Spleen (tissue), 11 donors: Measurements from ENCODE around the gene ABCA1. TPM values are rescaled to one million over a fixed set of nuclear protein-coding genes. Genes with fewer than 3 reads are reported as not detected.
"Not testable (repeated sequence)": the region's sequence is repeated elsewhere in the genome, so short reads cannot be mapped to it uniquely, and the experiment has no call there.

Source experiments
- DNase-seq: peaks from one replicate; pipeline ENCODE4 v3.0.0-alpha.2; 2020
- H3K27ac ChIP-seq, 8 donors: fragments of 200-600 bp; sonication (generic) in 7 of 8; 1 replicate in 4 of 8; 2 replicates in 4 of 8; pipeline versions ENCODE4 v1.5.0 to v1.8.0; 2016 to 2021; ENCODE audit warnings: inconsistent platforms in 4 of 8, mild to moderate bottlenecking in 4 of 8, moderate library complexity in 1 of 8
- H3K27me3 ChIP-seq, 7 donors: fragments of 200-600 bp; sonication (generic) in 6 of 7; replicated peaks in 1 of 7; 1 replicate in 4 of 7; 2 replicates in 3 of 7; pipeline versions ENCODE4 v1.5.0 to v1.8.0; 2016 to 2021; ENCODE audit warnings: inconsistent platforms in 3 of 7, mild to moderate bottlenecking in 1 of 7
- H3K36me3 ChIP-seq, 6 donors: fragments of 200-600 bp; sonication (generic) in 5 of 6; 1 replicate in 4 of 6; 2 replicates in 2 of 6; pipeline versions ENCODE4 v1.5.0 to v1.8.0; 2016 to 2021; ENCODE audit warnings: inconsistent platforms in 2 of 6
- H3K4me1 ChIP-seq, 6 donors: fragments of 200-600 bp; sonication (generic) in 5 of 6; 1 replicate in 3 of 6; 2 replicates in 3 of 6; pipeline versions ENCODE4 v1.5.0 to v1.8.0; 2016 to 2021; ENCODE audit warnings: inconsistent platforms in 3 of 6
- H3K4me3 ChIP-seq, 8 donors: fragments of 200-600 bp; sonication (generic) in 7 of 8; 1 replicate in 4 of 8; 2 replicates in 4 of 8; pipeline versions ENCODE4 v1.5.0 to v1.8.0; 2016 to 2021; ENCODE audit warnings: inconsistent platforms in 4 of 8, mild to moderate bottlenecking in 4 of 8, moderate library complexity in 2 of 8
- H3K9me3 ChIP-seq, 8 donors: fragments of 200-600 bp; sonication (generic) in 7 of 8; 1 replicate in 4 of 8; 2 replicates in 4 of 8; pipeline versions ENCODE4 v1.5.0 to v1.8.0; 2016 to 2021; ENCODE audit warnings: inconsistent platforms in 4 of 8
- POLR2A ChIP-seq, 3 donors: fragments of 450-650 bp; IDR thresholded peaks; one replicate each; pipeline ENCODE4 v1.5.1; 2017; ENCODE audit warnings: antibody characterized with exemption in 3 of 3, mild to moderate bottlenecking in 1 of 3
- POLR2AphosphoS5 ChIP-seq, 3 donors: sonication (generic); formaldehyde crosslinking; IDR thresholded peaks; one replicate each; pipeline ENCODE4 v1.5.1; 2017; ENCODE audit warnings: antibody characterized with exemption in 3 of 3
- WGBS, 5 donors: extraction: QIAGEN DNeasy Blood & Tissue Kit in 3 of 5; methylation state at CpG; one replicate each; pipeline versions ENCODE4 v1.1.5 to v1.1.7; 2013 to 2018; 5-methylcytosine and 5-hydroxymethylcytosine counted together
- intact Hi-C: fragments of 100-400 bp; cut with DNase I; formaldehyde crosslinking; loops from one replicate; pipeline ENCODE4 v1.15.0; 2023; ENCODE audit warnings: low total_unique reads
- polyA plus RNA-seq, 3 donors: library from polyadenylated mRNA; stranded (reverse); fragments of 200-250 nt; gene quantifications; one replicate each; pipeline ENCODE4 v1.2.1, GENCODE V29; 2013
- total RNA-seq, 7 donors: library from RNA; depleted of rRNA in 3 of 7; stranded (reverse); fragments of >200 nt in 3 of 7; fragmentation: NEBNext Ultra II Directional in 4 of 7; extraction: Animal tissue kit (Norgen Biotek cat#: 25700) in 4 of 7; gene quantifications; one replicate each; pipeline versions ENCODE4 v1.1.0 to v1.2.1, GENCODE V29; 2016 to 2021
- TF ChIP-seq, protein P1 (sequence below), 11 experiments: fragments of 200-600 bp in 7 of 11; fragments of 450-650 bp in 4 of 11; sonication (generic) in 4 of 11; IDR thresholded peaks in 8 of 11; conservative IDR thresholded peaks in 3 of 11; 1 replicate in 7 of 11; 2 replicates in 4 of 11; pipeline versions ENCODE4 v1.4.0 to v1.8.0; 2016 to 2021; ENCODE audit warnings: antibody characterized with exemption in 11 of 11, inconsistent platforms in 4 of 11, mild to moderate bottlenecking in 1 of 11
- donor health status: healthy with polysubstance abuse.
- donor health status: DM: no; HTN: no; CAD: no; lungs with moderate emphysema.
- donor health status: DM: no; HTN: no; CAD: no.
- donor health status: Bipolar disorder and iron deficiency.
- donor health status: healthy.
- donor health status: DM: no; HTN: no; CAD: no.
- donor health status: DM: yes; HTN: yes; CAD: no.

The ABCA1 gene
- total and polyA plus RNA-seq, 10 donors, result 4.5 to 78.4 (median 60.2) TPM

DNA sequence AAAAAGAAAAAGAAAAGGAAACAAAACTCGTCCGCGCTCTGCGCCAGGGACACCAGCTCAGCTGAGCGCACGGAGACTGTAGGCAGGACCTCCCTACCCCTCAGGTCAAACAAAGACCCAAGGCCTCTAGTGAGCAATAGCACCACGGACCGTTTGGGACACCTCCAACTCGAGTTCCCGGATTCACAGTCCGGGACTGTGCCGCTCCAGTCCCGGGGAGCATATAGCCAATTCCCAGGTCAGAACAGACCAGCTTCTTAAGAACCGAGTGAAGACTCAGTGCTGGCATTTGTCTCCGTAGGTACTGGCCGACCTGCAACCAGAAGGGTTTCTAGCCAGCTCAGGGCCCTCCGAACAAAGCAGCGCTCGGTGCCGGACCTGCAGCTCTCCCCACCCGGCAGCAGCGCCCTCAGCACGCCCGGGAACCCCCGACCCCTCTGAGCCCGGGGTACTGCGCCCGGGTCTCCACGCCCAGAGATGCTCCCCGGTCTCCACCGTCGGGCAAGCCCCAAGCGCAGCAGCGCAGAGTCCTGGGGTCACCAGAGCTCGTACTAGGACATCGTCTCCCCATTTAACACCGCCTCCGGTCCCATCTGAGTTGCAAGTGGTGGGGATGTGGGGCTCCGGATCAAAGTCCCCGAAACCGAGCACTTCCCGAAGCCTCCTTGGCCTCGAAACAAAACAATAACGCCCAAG lies 591 bp downstream of the ABCA1 start:
- intact Hi-C loops, result loop anchor here (10.0 kb wide), 3 partner anchors 63 to 317 kb away; partner anchors contain the start of gene SLC44A1
- TF ChIP-seq POLR2A (IDR thresholded peaks at IDR 0.05) (no peak), POLR2AphosphoS5 (IDR thresholded peaks at IDR 0.05) (no peak)
- TF ChIP-seq, protein P1, sequence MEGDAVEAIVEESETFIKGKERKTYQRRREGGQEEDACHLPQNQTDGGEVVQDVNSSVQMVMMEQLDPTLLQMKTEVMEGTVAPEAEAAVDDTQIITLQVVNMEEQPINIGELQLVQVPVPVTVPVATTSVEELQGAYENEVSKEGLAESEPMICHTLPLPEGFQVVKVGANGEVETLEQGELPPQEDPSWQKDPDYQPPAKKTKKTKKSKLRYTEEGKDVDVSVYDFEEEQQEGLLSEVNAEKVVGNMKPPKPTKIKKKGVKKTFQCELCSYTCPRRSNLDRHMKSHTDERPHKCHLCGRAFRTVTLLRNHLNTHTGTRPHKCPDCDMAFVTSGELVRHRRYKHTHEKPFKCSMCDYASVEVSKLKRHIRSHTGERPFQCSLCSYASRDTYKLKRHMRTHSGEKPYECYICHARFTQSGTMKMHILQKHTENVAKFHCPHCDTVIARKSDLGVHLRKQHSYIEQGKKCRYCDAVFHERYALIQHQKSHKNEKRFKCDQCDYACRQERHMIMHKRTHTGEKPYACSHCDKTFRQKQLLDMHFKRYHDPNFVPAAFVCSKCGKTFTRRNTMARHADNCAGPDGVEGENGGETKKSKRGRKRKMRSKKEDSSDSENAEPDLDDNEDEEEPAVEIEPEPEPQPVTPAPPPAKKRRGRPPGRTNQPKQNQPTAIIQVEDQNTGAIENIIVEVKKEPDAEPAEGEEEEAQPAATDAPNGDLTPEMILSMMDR (IDR thresholded peaks at IDR 0.05 in 8 of 11, conservative IDR thresholded peaks at IDR 0.05 in 3 of 11), result no peak
- 0 to 2% (median 1%) methylated on average over 30 to 44 of the region's 44 CpGs for WGBS, 5 donors
- Histone ChIP-seq H3K27ac (peak overlapping the region; percentile 54 to 90 (median 83)), H3K27me3 (peaks cover 0 to 18% (median 0%) of the 10 kb centered on the region in 7 donors), H3K4me3 (peak overlapping the region; percentile 55 to 87 (median 74)), H3K4me1 (peaks cover 4 to 70% (median 50%) of the 10 kb centered on the region in 6 donors), H3K9me3 (no peaks in the 10 kb centered on the region), H3K36me3 (no peaks in the 10 kb centered on the region)
- DNase-seq, result peak; percentile 89

- H3K27me3 ChIP-seq, result peaks cover 0 to 18% (median 0%) of the 10 kb centered on the region in 7 donors
- peak; percentile 86 for DNase-seq
- peak overlapping the region in 2 of 8 donors; percentile 9 to 22 for H3K4me3 ChIP-seq
- H3K27ac ChIP-seq, result peak overlapping the region in 3 of 8 donors; percentile 12 to 57 (median 36)
- no peaks in the 10 kb centered on the region for H3K9me3 ChIP-seq
- WGBS, 5 donors, result 63 to 89% (median 77%) methylated on average over 4 of the region's 4 CpGs
- no peaks in the 10 kb centered on the region for H3K36me3 ChIP-seq
- intact Hi-C loops, result loop anchor here (10.0 kb wide), 3 partner anchors 59 to 321 kb away; partner anchors contain the start of gene SLC44A1
- TF ChIP-seq POLR2AphosphoS5 (IDR thresholded peaks at IDR 0.05), result peak in 2 of 3 donors; percentile 41 to 72
- TF ChIP-seq, protein P1 (IDR thresholded peaks at IDR 0.05 in 8 of 11, conservative IDR thresholded peaks at IDR 0.05 in 3 of 11), result no peak
- TF ChIP-seq POLR2A (IDR thresholded peaks at IDR 0.05), result no peak
- H3K4me1 ChIP-seq, result peaks cover 4 to 100% (median 68%) of the 10 kb centered on the region in 6 donors
These were observed 4.2 kb downstream of the ABCA1 start for GRCh38 chr9:104923740-104924139.

GRCh38 chr9:104923289-104923688 lies 4.7 kb downstream of the ABCA1 start:
- intact Hi-C loops, result loop anchor here (10.0 kb wide), 3 partner anchors 58 to 322 kb away; partner anchors contain the start of gene SLC44A1
- WGBS, 5 donors, result 60 to 73% (median 68%) methylated on average over 2 of the region's 2 CpGs
- TF ChIP-seq, protein P1 (IDR thresholded peaks at IDR 0.05 in 8 of 11, conservative IDR thresholded peaks at IDR 0.05 in 3 of 11), result no peak
- TF ChIP-seq POLR2AphosphoS5 (IDR thresholded peaks at IDR 0.05) (no peak), POLR2A (IDR thresholded peaks at IDR 0.05) (no peak)
- Histone ChIP-seq H3K27me3 (peaks cover 0 to 17% (median 0%) of the 10 kb centered on the region in 7 donors), H3K9me3 (no peaks in the 10 kb centered on the region), H3K4me1 (peaks cover 4 to 100% (median 64%) of the 10 kb centered on the region in 6 donors), H3K36me3 (no peaks in the 10 kb centered on the region), H3K4me3 (peak overlapping the region in 2 of 8 donors; percentile 9 to 22), H3K27ac (peak overlapping the region in 3 of 8 donors; percentile 12 to 61 (median 57))
- DNase-seq, result no peak

DNA sequence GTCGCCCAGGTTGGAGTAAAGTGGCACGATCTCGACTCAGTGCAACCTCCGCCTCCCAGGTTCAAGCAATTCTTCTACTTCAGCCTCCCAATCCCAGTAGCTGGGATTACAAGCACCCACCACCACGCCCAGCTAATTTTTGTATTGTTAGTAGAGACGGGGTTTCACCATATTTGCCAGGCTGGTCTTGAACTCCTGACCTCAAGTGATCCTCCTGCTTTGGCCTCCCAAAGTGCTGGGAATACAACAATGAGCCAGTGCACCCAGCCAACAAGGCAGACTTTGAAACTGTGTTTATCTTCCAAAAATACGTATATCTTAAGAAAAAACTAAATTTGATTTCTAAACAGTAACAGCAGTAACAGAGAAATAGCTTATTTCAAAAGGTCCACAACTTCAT lies 5.2 kb downstream of the ABCA1 start:
- intact Hi-C loops, result loop anchor here (10.0 kb wide), 3 partner anchors 58 to 322 kb away; partner anchors contain the start of gene SLC44A1

More for the DNA sequence above, 5.2 kb downstream of the ABCA1 start:
- DNase-seq, H3K9me3 ChIP-seq, H3K36me3 ChIP-seq: not testable (repeated sequence)
- 89 to 94% (median 92%) methylated on average over 7 of the region's 7 CpGs for WGBS, 5 donors
- peak overlapping the region in 3 of 8 donors; percentile 12 to 61 (median 57) for H3K27ac ChIP-seq
- peaks cover 4 to 97% (median 61%) of the 10 kb centered on the region in 6 donors for H3K4me1 ChIP-seq
- peak overlapping the region in 1 of 8 donors; percentile 22 for H3K4me3 ChIP-seq
- H3K27me3 ChIP-seq, result peaks cover 0 to 12% (median 0%) of the 10 kb centered on the region in 7 donors
